ENCODE data around the gene MSL3. TPM values are rescaled to one million over a fixed set of nuclear protein-coding genes. Genes with fewer than 3 reads are reported as not detected.

MSL3 gene
- total and polyA plus RNA-seq, 12 donors: 12.0 to 43.7 (median 19.3) TPM

DNA sequence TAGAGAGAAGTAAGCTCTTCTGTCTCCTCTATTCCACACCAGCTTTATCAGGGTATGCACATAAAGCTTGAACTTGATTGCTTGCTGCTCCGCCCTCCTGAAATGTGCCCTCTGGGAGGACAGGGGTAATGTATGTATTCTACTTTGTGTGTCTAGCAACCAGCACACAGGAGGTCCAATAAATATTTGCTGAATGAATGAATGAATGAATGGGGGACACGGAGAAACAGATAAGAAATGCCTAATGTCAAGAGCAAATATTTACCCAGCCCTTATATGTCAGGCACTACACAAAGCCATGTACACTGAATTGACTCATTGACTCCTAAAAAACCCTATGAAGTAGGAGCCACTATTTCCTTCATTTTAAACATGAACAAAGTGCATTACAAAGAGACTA lies 2.3 kb upstream of the MSL3 start:
- WGBS, 4 donors: 55 to 80% (median 60%) methylated on average over 2 of the region's 2 CpGs
- no peaks in the 10 kb centered on the region for H3K9me3 ChIP-seq (replicated peaks in 1 of 3)
- H3K4me3 ChIP-seq: no peak overlapping the region
- H3K36me3 ChIP-seq (replicated peaks in 1 of 2): no peaks in the 10 kb centered on the region
- no peaks in the 10 kb centered on the region for H3K4me1 ChIP-seq (replicated peaks in 1 of 2)
- DNase-seq: no peak
- intact Hi-C loops (cut with DNase I): no loop called here
- TF ChIP-seq POLR2A (IDR thresholded peaks at IDR 0.05): no peak
- no peak overlapping the region for H3K27ac ChIP-seq
- peaks cover 12% of the 10 kb centered on the region for H3K27me3 ChIP-seq

DNA sequence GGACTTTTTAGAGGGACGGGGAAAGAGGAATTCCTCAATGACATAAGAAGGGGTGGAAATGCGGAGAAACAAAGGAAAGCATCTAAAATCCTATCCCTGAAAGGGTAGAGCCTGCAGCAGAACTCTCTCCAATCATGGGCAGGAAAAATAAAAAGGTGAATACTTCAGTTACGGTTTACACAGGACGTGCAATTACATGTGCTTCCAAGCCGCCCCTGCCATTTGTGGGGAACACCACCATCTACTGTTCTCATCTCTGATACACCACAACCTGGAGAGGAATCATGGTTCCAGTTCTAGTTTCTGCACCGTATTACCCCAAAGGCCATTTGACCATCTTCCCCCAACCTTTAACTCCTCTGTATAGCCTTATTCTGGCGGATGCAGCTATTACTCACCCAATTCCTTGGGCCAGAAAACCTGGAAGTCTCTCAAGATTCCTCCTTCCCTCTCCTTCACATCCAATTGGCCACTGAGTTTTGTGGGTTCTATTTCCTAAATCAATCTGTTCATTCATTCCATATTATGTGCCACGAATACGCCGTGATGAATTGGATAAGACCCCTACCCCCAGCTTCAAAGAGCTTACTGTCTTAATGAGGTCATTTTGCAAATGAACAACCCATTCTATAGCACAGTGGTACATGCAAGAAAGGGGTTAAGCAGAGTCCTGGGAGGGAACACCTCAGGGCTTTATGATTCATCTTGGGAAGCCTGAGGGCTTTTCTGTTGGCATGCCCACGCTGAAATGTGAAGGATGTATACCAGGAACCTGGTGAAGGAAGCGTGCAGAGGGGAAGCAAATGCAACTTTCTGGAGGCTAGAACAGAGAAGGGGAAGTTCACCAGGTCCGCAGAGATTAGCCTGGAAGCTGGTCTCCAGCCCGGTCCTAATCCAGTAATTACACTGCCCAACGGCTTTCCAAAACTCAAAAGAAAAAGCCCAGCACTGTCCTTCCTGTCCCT lies 1.4 kb upstream of the MSL3 start:
- 61 to 65% (median 62%) methylated on average over 14 to 15 of the region's 15 CpGs for WGBS, 4 donors
- no peaks in the 10 kb centered on the region for H3K4me1 ChIP-seq (replicated peaks in 1 of 2)
- DNase-seq: no peak
- H3K27me3 ChIP-seq: peaks cover 12% of the 10 kb centered on the region
- H3K27ac ChIP-seq: no peak overlapping the region
- no peak overlapping the region for H3K4me3 ChIP-seq
- H3K9me3 ChIP-seq (replicated peaks in 1 of 3): no peaks in the 10 kb centered on the region
- intact Hi-C loops (cut with DNase I): no loop called here
- TF ChIP-seq POLR2A (IDR thresholded peaks at IDR 0.05): no peak
- TF ChIP-seq, protein P1, sequence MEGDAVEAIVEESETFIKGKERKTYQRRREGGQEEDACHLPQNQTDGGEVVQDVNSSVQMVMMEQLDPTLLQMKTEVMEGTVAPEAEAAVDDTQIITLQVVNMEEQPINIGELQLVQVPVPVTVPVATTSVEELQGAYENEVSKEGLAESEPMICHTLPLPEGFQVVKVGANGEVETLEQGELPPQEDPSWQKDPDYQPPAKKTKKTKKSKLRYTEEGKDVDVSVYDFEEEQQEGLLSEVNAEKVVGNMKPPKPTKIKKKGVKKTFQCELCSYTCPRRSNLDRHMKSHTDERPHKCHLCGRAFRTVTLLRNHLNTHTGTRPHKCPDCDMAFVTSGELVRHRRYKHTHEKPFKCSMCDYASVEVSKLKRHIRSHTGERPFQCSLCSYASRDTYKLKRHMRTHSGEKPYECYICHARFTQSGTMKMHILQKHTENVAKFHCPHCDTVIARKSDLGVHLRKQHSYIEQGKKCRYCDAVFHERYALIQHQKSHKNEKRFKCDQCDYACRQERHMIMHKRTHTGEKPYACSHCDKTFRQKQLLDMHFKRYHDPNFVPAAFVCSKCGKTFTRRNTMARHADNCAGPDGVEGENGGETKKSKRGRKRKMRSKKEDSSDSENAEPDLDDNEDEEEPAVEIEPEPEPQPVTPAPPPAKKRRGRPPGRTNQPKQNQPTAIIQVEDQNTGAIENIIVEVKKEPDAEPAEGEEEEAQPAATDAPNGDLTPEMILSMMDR (IDR thresholded peaks at IDR 0.05): no peak
- no peaks in the 10 kb centered on the region for H3K36me3 ChIP-seq (replicated peaks in 1 of 2)

DNA sequence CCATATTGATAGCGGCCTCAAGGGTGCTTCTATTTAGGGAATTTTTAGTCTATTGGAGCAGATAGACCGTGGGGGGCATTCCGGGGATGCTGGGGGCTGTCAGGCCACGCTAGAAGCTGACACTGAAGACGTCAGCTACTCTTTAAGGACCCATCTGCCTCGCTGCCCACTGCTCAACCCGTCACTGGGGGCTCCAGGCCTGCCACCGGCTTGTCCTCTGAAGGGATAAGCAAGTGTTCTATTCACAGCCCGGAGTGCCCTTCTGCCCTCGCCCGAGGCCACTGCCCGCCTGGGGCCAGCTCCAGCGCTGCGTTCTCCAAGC lies 679 bp upstream of the MSL3 start:
- no peak for DNase-seq
- no peak for TF ChIP-seq POLR2A (IDR thresholded peaks at IDR 0.05)
- TF ChIP-seq, protein P1 (IDR thresholded peaks at IDR 0.05): no peak
- no peaks in the 10 kb centered on the region for H3K9me3 ChIP-seq (replicated peaks in 1 of 3)
- peak overlapping the region in 2 of 4 donors; percentile 16 to 72 for H3K4me3 ChIP-seq
- WGBS, 4 donors: 2 to 47% (median 26%) methylated on average over 1 to 14 of the region's 14 CpGs
- peak overlapping the region in 4 of 5 donors; percentile 57 to 94 (median 78) for H3K27ac ChIP-seq
- H3K4me1 ChIP-seq (replicated peaks in 1 of 2): no peaks in the 10 kb centered on the region
- intact Hi-C loops (cut with DNase I): no loop called here
- H3K27me3 ChIP-seq: peaks cover 12% of the 10 kb centered on the region
- peaks cover 0 to 6% of the 10 kb centered on the region in 2 donors for H3K36me3 ChIP-seq (replicated peaks in 1 of 2)

DNA sequence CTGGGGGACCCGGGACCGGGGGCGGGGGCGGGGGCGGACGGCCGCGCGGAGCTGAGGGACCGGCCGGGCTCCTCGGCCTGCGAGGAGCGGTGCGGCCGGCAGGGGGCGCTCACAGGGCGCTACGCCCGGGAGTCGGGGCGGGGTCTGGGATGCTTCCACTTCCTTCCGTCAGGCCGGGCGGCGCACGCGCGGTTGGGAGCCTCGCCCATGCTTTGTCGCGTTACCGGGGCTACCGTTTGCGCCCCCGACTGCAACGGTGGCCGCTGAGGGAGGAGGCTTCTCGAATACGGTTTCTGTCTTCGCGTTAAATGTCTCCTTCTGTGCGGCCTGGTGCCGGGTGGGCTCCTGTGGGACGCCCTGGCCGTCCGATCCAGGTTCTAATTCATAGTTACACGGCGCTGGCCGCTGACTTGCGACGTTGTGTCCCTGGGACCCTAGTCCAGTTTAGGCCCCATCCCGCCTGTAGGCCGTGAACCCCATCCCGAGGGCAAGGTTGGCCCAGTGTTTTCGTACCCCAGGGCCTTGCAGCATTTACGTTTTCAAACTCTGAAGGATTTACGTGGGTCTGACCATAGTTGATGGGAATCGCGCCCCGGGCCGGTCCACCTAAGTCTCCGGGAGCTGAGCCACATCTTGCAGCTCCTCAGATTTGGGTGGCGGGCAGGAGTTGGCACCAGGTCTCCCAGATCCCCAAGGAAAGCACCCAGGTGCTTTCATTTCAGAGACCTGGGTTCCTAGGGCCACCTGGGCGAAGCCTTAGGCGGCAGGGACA lies 549 bp downstream of the MSL3 start:
- DNase-seq: peak; percentile 84 to 92 (median 86)
- intact Hi-C loops (cut with DNase I): no loop called here
- Histone ChIP-seq H3K27ac (peak overlapping the region in 4 of 5 donors; percentile 61 to 94 (median 80)), H3K4me1 (replicated peaks in 1 of 2) (no peaks in the 10 kb centered on the region), H3K9me3 (replicated peaks in 1 of 3) (no peaks in the 10 kb centered on the region), H3K27me3 (peaks cover 12% of the 10 kb centered on the region), H3K4me3 (peak overlapping the region in 3 of 4 donors; percentile 32 to 72 (median 36)), H3K36me3 (replicated peaks in 1 of 2) (peaks cover 0 to 16% of the 10 kb centered on the region in 2 donors)
- no peak for TF ChIP-seq POLR2A (IDR thresholded peaks at IDR 0.05)
- TF ChIP-seq, protein P1 (IDR thresholded peaks at IDR 0.05): peak; percentile 16 to 79 (median 50)
- 0 to 54% (median 18%) methylated on average over 2 to 61 of the region's 66 CpGs for WGBS, 4 donors

Measured in adrenal gland (tissue), 12 donors.